ENCODE measurements around the gene PCBD2. TPM values are rescaled to one million over a fixed set of nuclear protein-coding genes. Genes with fewer than 3 reads are reported as not detected.

PCBD2 gene
- total RNA-seq, 3 donors from 2014 or later (not counting 1 experiment from before 2014, with no cell fraction given): 7.6 to 11.5 (median 7.7) TPM

- Histone ChIP-seq H3K4me3 (ENCODE audit: low read length) (no peak overlapping the region), H3K27me3 (ENCODE audit: control insufficient read depth, insufficient read depth, low read length) (no peaks in the 10 kb centered on the region), H3K27ac (ENCODE audit: low read length) (no peak overlapping the region), H3K36me3 (ENCODE audit: control insufficient read depth, insufficient read depth, low read length) (no peaks in the 10 kb centered on the region), H3K4me1 (ENCODE audit: control insufficient read depth, insufficient read depth, low read length) (no peaks in the 10 kb centered on the region), H3K9me3 (ENCODE audit: control insufficient read depth, insufficient read depth, low read length) (no peaks in the 10 kb centered on the region)
- Mint-ChIP-seq H3K27me3 (ENCODE audit: low read depth in 2 of 2) (no peaks in the 10 kb centered on the region), H3K4me1 (no peaks in the 10 kb centered on the region), H3K9me3 (no peaks in the 10 kb centered on the region), H3K36me3 (no peaks in the 10 kb centered on the region), H3K27ac (no peak overlapping the region), H3K4me3 (no peak overlapping the region)
- intact Hi-C loops (cut with micrococcal nuclease): no loop called here
- ATAC-seq (no peak), DNase-seq (no peak)
- TF ChIP-seq CTCF (IDR thresholded peaks at IDR 0.05): no peak
- WGBS (ENCODE audit: insufficient coverage): 92% methylated on average over 12 of the region's 13 CpGs
These were observed 104.2 kb downstream of the PCBD2 start for GRCh38 chr5:135008981-135009735.

GRCh38 chr5:135009736-135010501, 105.0 kb downstream of the PCBD2 start:
- no peaks in the 10 kb centered on the region for H3K36me3 ChIP-seq (ENCODE audit: control insufficient read depth, insufficient read depth, low read length)
- H3K9me3 ChIP-seq (ENCODE audit: control insufficient read depth, insufficient read depth, low read length): no peaks in the 10 kb centered on the region
- Mint-ChIP-seq H3K27ac (no peak overlapping the region), H3K9me3 (no peaks in the 10 kb centered on the region), H3K4me1 (no peaks in the 10 kb centered on the region), H3K27me3 (ENCODE audit: low read depth in 2 of 2) (no peaks in the 10 kb centered on the region), H3K4me3 (no peak overlapping the region), H3K36me3 (no peaks in the 10 kb centered on the region)
- H3K27me3 ChIP-seq (ENCODE audit: control insufficient read depth, insufficient read depth, low read length): no peaks in the 10 kb centered on the region
- no peak for TF ChIP-seq CTCF (IDR thresholded peaks at IDR 0.05)
- intact Hi-C loops (cut with micrococcal nuclease): no loop called here
- DNase-seq (no peak), ATAC-seq (no peak)
- 91% methylated on average over 11 of the region's 11 CpGs for WGBS (ENCODE audit: insufficient coverage)
- H3K27ac ChIP-seq (ENCODE audit: low read length): no peak overlapping the region
- no peaks in the 10 kb centered on the region for H3K4me1 ChIP-seq (ENCODE audit: control insufficient read depth, insufficient read depth, low read length)
- H3K4me3 ChIP-seq (ENCODE audit: low read length): no peak overlapping the region

GRCh38 chr5:135010502-135011354, 105.8 kb downstream of the PCBD2 start:
- H3K27me3 Mint-ChIP-seq (ENCODE audit: low read depth in 2 of 2): no peaks in the 10 kb centered on the region
- H3K27ac Mint-ChIP-seq: no peak overlapping the region
- Histone ChIP-seq H3K4me1 (ENCODE audit: control insufficient read depth, insufficient read depth, low read length) (no peaks in the 10 kb centered on the region), H3K27ac (ENCODE audit: low read length) (no peak overlapping the region), H3K36me3 (ENCODE audit: control insufficient read depth, insufficient read depth, low read length) (no peaks in the 10 kb centered on the region), H3K27me3 (ENCODE audit: control insufficient read depth, insufficient read depth, low read length) (no peaks in the 10 kb centered on the region), H3K9me3 (ENCODE audit: control insufficient read depth, insufficient read depth, low read length) (no peaks in the 10 kb centered on the region), H3K4me3 (ENCODE audit: low read length) (no peak overlapping the region)
- no peak for TF ChIP-seq CTCF (IDR thresholded peaks at IDR 0.05)
- ATAC-seq (no peak), DNase-seq (no peak)
- intact Hi-C loops (cut with micrococcal nuclease): no loop called here
- no peaks in the 10 kb centered on the region for H3K36me3 Mint-ChIP-seq
- WGBS (ENCODE audit: insufficient coverage): 79% methylated on average over 3 of the region's 3 CpGs
- H3K4me1 Mint-ChIP-seq: no peaks in the 10 kb centered on the region
- no peak overlapping the region for H3K4me3 Mint-ChIP-seq
- H3K9me3 Mint-ChIP-seq: no peaks in the 10 kb centered on the region
